ENCODE results near the gene PLEKHA6.

DNA sequence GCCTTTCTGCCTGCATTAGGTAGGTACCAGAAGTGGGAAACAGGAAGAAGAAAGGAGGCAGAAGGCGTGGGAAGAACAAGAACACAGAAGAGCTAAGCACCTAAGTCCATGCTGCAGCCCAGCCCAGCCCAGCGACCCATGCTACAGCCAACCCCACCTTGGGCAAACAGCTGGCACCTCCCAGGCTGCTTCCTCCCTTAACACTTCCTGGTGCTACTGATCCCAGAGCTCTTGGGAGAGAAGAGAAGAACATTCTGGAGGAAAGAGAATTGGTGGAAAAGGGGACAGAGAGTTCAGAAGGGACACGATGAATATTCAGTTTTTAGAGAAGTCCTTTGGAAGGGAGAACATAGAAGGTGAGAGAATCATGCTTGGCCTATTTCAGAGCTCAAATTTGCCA is 28.5 kb downstream of the PLEKHA6 start:
- TF ChIP-seq ISL1 (CRISPR knock-in tag; IDR thresholded peaks at IDR 0.05) = no peak
- TF ChIP-seq ZC3H10 (CRISPR knock-in tag; IDR thresholded peaks at IDR 0.05) = no peak
- TF ChIP-seq, protein P1, sequence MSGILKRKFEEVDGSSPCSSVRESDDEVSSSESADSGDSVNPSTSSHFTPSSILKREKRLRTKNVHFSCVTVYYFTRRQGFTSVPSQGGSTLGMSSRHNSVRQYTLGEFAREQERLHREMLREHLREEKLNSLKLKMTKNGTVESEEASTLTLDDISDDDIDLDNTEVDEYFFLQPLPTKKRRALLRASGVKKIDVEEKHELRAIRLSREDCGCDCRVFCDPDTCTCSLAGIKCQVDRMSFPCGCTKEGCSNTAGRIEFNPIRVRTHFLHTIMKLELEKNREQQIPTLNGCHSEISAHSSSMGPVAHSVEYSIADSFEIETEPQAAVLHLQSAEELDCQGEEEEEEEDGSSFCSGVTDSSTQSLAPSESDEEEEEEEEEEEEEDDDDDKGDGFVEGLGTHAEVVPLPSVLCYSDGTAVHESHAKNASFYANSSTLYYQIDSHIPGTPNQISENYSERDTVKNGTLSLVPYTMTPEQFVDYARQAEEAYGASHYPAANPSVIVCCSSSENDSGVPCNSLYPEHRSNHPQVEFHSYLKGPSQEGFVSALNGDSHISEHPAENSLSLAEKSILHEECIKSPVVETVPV (CRISPR knock-in tag; IDR thresholded peaks at IDR 0.05) = no peak
- TF ChIP-seq TOX (CRISPR knock-in tag; IDR thresholded peaks at IDR 0.05; ENCODE audit: borderline replicate concordance) = no peak
- TF ChIP-seq, protein P2, sequence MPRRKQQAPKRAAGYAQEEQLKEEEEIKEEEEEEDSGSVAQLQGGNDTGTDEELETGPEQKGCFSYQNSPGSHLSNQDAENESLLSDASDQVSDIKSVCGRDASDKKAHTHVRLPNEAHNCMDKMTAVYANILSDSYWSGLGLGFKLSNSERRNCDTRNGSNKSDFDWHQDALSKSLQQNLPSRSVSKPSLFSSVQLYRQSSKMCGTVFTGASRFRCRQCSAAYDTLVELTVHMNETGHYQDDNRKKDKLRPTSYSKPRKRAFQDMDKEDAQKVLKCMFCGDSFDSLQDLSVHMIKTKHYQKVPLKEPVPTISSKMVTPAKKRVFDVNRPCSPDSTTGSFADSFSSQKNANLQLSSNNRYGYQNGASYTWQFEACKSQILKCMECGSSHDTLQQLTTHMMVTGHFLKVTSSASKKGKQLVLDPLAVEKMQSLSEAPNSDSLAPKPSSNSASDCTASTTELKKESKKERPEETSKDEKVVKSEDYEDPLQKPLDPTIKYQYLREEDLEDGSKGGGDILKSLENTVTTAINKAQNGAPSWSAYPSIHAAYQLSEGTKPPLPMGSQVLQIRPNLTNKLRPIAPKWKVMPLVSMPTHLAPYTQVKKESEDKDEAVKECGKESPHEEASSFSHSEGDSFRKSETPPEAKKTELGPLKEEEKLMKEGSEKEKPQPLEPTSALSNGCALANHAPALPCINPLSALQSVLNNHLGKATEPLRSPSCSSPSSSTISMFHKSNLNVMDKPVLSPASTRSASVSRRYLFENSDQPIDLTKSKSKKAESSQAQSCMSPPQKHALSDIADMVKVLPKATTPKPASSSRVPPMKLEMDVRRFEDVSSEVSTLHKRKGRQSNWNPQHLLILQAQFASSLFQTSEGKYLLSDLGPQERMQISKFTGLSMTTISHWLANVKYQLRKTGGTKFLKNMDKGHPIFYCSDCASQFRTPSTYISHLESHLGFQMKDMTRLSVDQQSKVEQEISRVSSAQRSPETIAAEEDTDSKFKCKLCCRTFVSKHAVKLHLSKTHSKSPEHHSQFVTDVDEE (CRISPR knock-in tag; IDR thresholded peaks at IDR 0.05) = no peak
- TF ChIP-seq CSDC2 (CRISPR knock-in tag; IDR thresholded peaks at IDR 0.05) = no peak
- no peak for TF ChIP-seq RARB (CRISPR knock-in tag; IDR thresholded peaks at IDR 0.05)
- TF ChIP-seq, protein P3, sequence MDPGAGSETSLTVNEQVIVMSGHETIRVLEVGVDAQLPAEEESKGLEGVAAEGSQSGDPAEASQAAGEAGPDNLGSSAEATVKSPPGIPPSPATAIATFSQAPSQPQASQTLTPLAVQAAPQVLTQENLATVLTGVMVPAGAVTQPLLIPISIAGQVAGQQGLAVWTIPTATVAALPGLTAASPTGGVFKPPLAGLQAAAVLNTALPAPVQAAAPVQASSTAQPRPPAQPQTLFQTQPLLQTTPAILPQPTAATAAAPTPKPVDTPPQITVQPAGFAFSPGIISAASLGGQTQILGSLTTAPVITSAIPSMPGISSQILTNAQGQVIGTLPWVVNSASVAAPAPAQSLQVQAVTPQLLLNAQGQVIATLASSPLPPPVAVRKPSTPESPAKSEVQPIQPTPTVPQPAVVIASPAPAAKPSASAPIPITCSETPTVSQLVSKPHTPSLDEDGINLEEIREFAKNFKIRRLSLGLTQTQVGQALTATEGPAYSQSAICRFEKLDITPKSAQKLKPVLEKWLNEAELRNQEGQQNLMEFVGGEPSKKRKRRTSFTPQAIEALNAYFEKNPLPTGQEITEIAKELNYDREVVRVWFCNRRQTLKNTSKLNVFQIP (CRISPR knock-in tag; IDR thresholded peaks at IDR 0.05; ENCODE audit: borderline replicate concordance, low read depth) = no peak
- TF ChIP-seq GLIS3 (CRISPR knock-in tag; IDR thresholded peaks at IDR 0.05) = no peak
- TF ChIP-seq BACH2 (CRISPR knock-in tag; IDR thresholded peaks at IDR 0.05; ENCODE audit: borderline replicate concordance) = no peak
- no peak for TF ChIP-seq ZFP30 (CRISPR knock-in tag; IDR thresholded peaks at IDR 0.05)
- no peak for TF ChIP-seq ZFP3 (CRISPR knock-in tag; IDR thresholded peaks at IDR 0.05)
- TF ChIP-seq OSR1 (CRISPR knock-in tag; IDR thresholded peaks at IDR 0.05) = no peak
